ENCODE measurements around the gene KIAA1217. TPM values are rescaled to one million over a fixed set of nuclear protein-coding genes. Genes with fewer than 3 reads are reported as not detected.

Gene KIAA1217
- total and polyA plus RNA-seq, 2 of the 4 experiments (the other 2 are of a cell fraction), result 3.4 to 4.4 TPM

DNA sequence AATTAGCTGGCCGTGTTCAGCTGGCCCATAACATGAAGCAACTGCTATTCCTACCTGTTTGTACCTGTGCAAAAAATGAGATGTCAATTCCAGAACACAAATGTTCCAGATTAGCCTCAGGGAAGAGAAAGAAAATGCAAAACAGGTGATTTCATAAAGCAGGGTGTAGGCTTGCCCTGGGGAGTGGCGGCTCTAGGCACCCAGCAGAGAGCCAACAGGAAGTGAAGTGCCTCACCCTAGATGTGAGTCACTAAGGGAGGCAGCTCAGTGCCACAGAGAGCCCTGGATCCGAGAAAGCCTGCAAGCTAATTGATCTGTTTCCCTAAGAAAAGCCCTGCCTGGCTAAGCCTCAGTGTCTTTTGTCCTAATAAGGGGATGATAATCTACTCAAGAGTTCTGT lies 274.8 kb downstream of the KIAA1217 start:
- Histone ChIP-seq H3K4me1 (ENCODE audit: control insufficient read depth, insufficient read depth, low read length) (peaks cover 4% of the 10 kb centered on the region), H3K18ac (ENCODE audit: low read depth, low read length) (no peak overlapping the region), H2AK9ac (replicated peaks; ENCODE audit: low read depth, low read length, poor library complexity) (peak overlapping the region; percentile 71), H3K4me3 (ENCODE audit: insufficient read depth, low read depth, low read length) (no peak overlapping the region), H2BK120ac (ENCODE audit: low read depth, low read length) (no peak overlapping the region), H3K4me2 (ENCODE audit: low read depth, low read length) (no peak overlapping the region), H2BK5ac (ENCODE audit: low read depth, low read length, poor library complexity, severe bottlenecking) (no peak overlapping the region), H2BK20ac (ENCODE audit: low read depth, low read length) (no peak overlapping the region), H4K91ac (ENCODE audit: insufficient read depth, low read depth, low read length) (no peak overlapping the region), H4K20me1 (ENCODE audit: insufficient read depth, low read length) (no peaks in the 10 kb centered on the region; the same call in 1 of the 2 replicates), H3K27me3 (ENCODE audit: control insufficient read depth, insufficient read depth, low read length) (no peaks in the 10 kb centered on the region), H2AK5ac (ENCODE audit: low read depth, low read length) (no peak overlapping the region), H3K4ac (ENCODE audit: low read depth, low read length) (no peak overlapping the region), H4K5ac (ENCODE audit: low read depth, low read length) (no peak overlapping the region), H3K79me1 (ENCODE audit: low read depth in 1 of 2, low read length in 2 of 2) (no peaks in the 10 kb centered on the region), H3K9me1 (ENCODE audit: insufficient read depth, low read length) (no peaks in the 10 kb centered on the region; the same call in 1 of the 2 replicates), H3K9ac (ENCODE audit: low read depth, low read length) (no peak overlapping the region), H3K9me3 (ENCODE audit: control insufficient read depth, insufficient read depth, low read length) (peaks cover 3% of the 10 kb centered on the region; the same call in 1 of the 2 replicates), H3K14ac (replicated peaks; ENCODE audit: low read depth, low read length) (0 out of 2 replicates have a peak overlapping the region, but pooled peaks have one; percentile 27), H3K27ac (ENCODE audit: insufficient read depth, low read length) (no peak overlapping the region), H4K8ac (ENCODE audit: low read depth in 2 of 2, low read length in 2 of 2) (no peak overlapping the region), H3K56ac (ENCODE audit: extremely low read depth, insufficient read depth, low read length) (no peak overlapping the region), H2BK15ac (ENCODE audit: low read depth, low read length) (no peak overlapping the region), H2AFZ (replicated peaks; ENCODE audit: low read length, poor library complexity) (no peak overlapping the region), H3K36me3 (ENCODE audit: control insufficient read depth, insufficient read depth, low read length) (peaks cover 9% of the 10 kb centered on the region; the same call in 1 of the 2 replicates), H3K23ac (ENCODE audit: low read depth, low read length) (no peak overlapping the region)
- CTCF ChIA-PET, result interaction anchor here (1.0 kb wide), 1 partner anchor 79 kb away, joined by 3 read pairs; no protein-coding TSS in a partner anchor
- TF ChIP-seq MXI1 (IDR thresholded peaks at IDR 0.05; ENCODE audit: borderline replicate concordance, low read depth, low read length) (no peak), MAZ (IDR thresholded peaks at IDR 0.05; ENCODE audit: borderline replicate concordance, low read depth, low read length) (no peak), POLR2A (IDR thresholded peaks at IDR 0.05; ENCODE audit: low read depth, low read length) (no peak), MAFK (IDR thresholded peaks at IDR 0.05; ENCODE audit: low read depth, low read length) (no peak), SMC3 (IDR thresholded peaks at IDR 0.05; ENCODE audit: low read depth, low read length) (no peak), BHLHE40 (IDR thresholded peaks at IDR 0.05; ENCODE audit: low read depth, low read length) (no peak), FOS (IDR thresholded peaks at IDR 0.05; ENCODE audit: low read depth, low read length) (no peak), RFX5 (IDR thresholded peaks at IDR 0.05; ENCODE audit: low read depth, low read length) (no peak)
- TF ChIP-seq, protein P1, sequence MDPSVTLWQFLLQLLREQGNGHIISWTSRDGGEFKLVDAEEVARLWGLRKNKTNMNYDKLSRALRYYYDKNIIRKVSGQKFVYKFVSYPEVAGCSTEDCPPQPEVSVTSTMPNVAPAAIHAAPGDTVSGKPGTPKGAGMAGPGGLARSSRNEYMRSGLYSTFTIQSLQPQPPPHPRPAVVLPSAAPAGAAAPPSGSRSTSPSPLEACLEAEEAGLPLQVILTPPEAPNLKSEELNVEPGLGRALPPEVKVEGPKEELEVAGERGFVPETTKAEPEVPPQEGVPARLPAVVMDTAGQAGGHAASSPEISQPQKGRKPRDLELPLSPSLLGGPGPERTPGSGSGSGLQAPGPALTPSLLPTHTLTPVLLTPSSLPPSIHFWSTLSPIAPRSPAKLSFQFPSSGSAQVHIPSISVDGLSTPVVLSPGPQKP (IDR thresholded peaks at IDR 0.05; ENCODE audit: borderline replicate concordance, low read depth, low read length), result no peak
- peak; percentile 49; the same call in 1 of the 2 replicates for ATAC-seq (ENCODE audit: low read depth)
- POLR2A ChIA-PET (ENCODE audit: unreplicated experiment), result interaction anchor here (0.6 kb wide), 1 partner anchor 27 kb away, joined by 4 read pairs; no protein-coding TSS in a partner anchor
- BruUV-seq (replicated peaks), result no TSS peak
- dilution Hi-C loops (cut with HindIII; ENCODE audit: low sequenced_read_pairs, unreplicated experiment), result no loop called here
- intact Hi-C loops (cut with micrococcal nuclease), result no loop called here
- 83% methylated on average over 1 of the region's 3 CpGs; no CpG with 5 or more reads in 1 of the 2 experiments for WGBS, 2 experiments (ENCODE audit: extremely low coverage in 2 of 2, insufficient read length in 1 of 2)
- in situ Hi-C loops (cut with MboI; ENCODE audit: low sequenced_read_pairs), result no loop called here
- DNase-seq, result peak; percentile 28
